Cortex of kidney (tissue), 1 donor: ENCODE data around the gene ALDH1A3.

ENCODE experiments used
- DNase-seq: peaks from one replicate; lab custom pipeline; 2025; lab: John Stamatoyannopoulos, UW

ALDH1A3 gene

GRCh38 chr15:100902436-100903167, 23.0 kb downstream of the ALDH1A3 start:
- no peak for DNase-seq

- DNase-seq: no peak
Observed at GRCh38 chr15:100903168-100903554, 23.5 kb downstream of the ALDH1A3 start.

GRCh38 chr15:100905850-100906249, 26.2 kb downstream of the ALDH1A3 start:
- DNase-seq: no peak

GRCh38 chr15:100908466-100908865, 28.8 kb downstream of the ALDH1A3 start:
- DNase-seq: no peak

GRCh38 chr15:100909565-100909964, 29.9 kb downstream of the ALDH1A3 start:
- no peak for DNase-seq

- DNase-seq: no peak
Observed at GRCh38 chr15:100909989-100910955, 30.6 kb downstream of the ALDH1A3 start.

- DNase-seq: no peak
Observed at GRCh38 chr15:100911086-100911485, 31.5 kb downstream of the ALDH1A3 start.

GRCh38 chr15:100913961-100914360, 34.3 kb downstream of the ALDH1A3 start:
- DNase-seq: no peak

GRCh38 chr15:100914876-100915275, 35.2 kb downstream of the ALDH1A3 start:
- no peak for DNase-seq

- no peak for DNase-seq
Observed at GRCh38 chr15:100918034-100918689, 38.5 kb downstream of the ALDH1A3 start.

- no peak for DNase-seq
Observed at GRCh38 chr15:100918690-100919480, 39.3 kb downstream of the ALDH1A3 start, which contains the start of gene LRRK1. Gene LRRK1, plus strand, starts transcription at chr15:100919357. Its CDS starts 5,276 bp downstream, at chr15:100924633.

- no peak for DNase-seq
Observed at GRCh38 chr15:100919481-100920405, 40.1 kb downstream of the ALDH1A3 start.

GRCh38 chr15:100920516-100921135, 41.0 kb downstream of the ALDH1A3 start:
- DNase-seq: no peak

- DNase-seq: no peak
Observed at GRCh38 chr15:100922192-100923040, 42.8 kb downstream of the ALDH1A3 start.

- no peak for DNase-seq
Observed at GRCh38 chr15:100923076-100923475, 43.4 kb downstream of the ALDH1A3 start.

GRCh38 chr15:100923902-100924301, 44.3 kb downstream of the ALDH1A3 start:
- no peak for DNase-seq

GRCh38 chr15:100924436-100924835, 44.8 kb downstream of the ALDH1A3 start:
- no peak for DNase-seq

GRCh38 chr15:100925480-100925879, 45.8 kb downstream of the ALDH1A3 start:
- DNase-seq: no peak

GRCh38 chr15:100926258-100926657, 46.6 kb downstream of the ALDH1A3 start:
- DNase-seq: no peak
